Ishikawa (cell line): Measurements from ENCODE around the gene FABP1.

Experiments
- EP300 ChIP-seq: IDR thresholded peaks from 2 replicates; pipeline ENCODE4 v1.6.1; 2012; ENCODE audit warnings: borderline replicate concordance
- YY1 ChIP-seq: IDR thresholded peaks from 2 replicates; pipeline ENCODE4 v1.6.1; 2012; ENCODE audit warnings: low read depth

GRCh38 chr2:88170472-88170892 is 42.6 kb upstream of the FABP1 start:
- TF ChIP-seq YY1, result no peak
- no peak for TF ChIP-seq EP300
